GM06990 (cell line): ENCODE results near the gene SOX5.
"Not testable (repeated sequence)": the region's sequence is repeated elsewhere in the genome, so short reads cannot be mapped to it uniquely, and the experiment has no call there.

Experiments used
- DNase-seq: peaks from one replicate; pipeline ENCODE4 v3.0.0-alpha.2; 2011; ENCODE audit not compliant: insufficient read length; ENCODE audit errors: extremely low read depth
- H3K27me3 ChIP-seq: replicated peaks from 2 replicates; pipeline ENCODE4 v1.6.0; 2011; ENCODE audit warnings: low read length; ENCODE audit not compliant: control insufficient read depth, insufficient read depth
- H3K36me3 ChIP-seq: 2 replicates; pipeline ENCODE4 v1.5.1; 2011; ENCODE audit warnings: low read length; ENCODE audit not compliant: control insufficient read depth, insufficient read depth
- H3K4me3 ChIP-seq: replicated peaks from 2 replicates; pipeline ENCODE4 v1.5.1; 2011; ENCODE audit warnings: low read depth, mild to moderate bottlenecking, control low read depth, low read length
- TF ChIP-seq, protein P1 (sequence below): IDR thresholded peaks from 2 replicates; pipeline ENCODE4 v1.5.1; 2011; ENCODE audit warnings: low read length, control low read depth, mild to moderate bottlenecking, inconsistent platforms; ENCODE audit not compliant: insufficient read depth, poor library complexity, severe bottlenecking

SOX5 gene

GRCh38 chr12:23880988-23881387, 68.5 kb downstream of the SOX5 start:
- DNase-seq, result no peak
- H3K36me3 ChIP-seq, result no peaks in the 10 kb centered on the region
- H3K4me3 ChIP-seq, result no peak overlapping the region
- TF ChIP-seq, protein P1, sequence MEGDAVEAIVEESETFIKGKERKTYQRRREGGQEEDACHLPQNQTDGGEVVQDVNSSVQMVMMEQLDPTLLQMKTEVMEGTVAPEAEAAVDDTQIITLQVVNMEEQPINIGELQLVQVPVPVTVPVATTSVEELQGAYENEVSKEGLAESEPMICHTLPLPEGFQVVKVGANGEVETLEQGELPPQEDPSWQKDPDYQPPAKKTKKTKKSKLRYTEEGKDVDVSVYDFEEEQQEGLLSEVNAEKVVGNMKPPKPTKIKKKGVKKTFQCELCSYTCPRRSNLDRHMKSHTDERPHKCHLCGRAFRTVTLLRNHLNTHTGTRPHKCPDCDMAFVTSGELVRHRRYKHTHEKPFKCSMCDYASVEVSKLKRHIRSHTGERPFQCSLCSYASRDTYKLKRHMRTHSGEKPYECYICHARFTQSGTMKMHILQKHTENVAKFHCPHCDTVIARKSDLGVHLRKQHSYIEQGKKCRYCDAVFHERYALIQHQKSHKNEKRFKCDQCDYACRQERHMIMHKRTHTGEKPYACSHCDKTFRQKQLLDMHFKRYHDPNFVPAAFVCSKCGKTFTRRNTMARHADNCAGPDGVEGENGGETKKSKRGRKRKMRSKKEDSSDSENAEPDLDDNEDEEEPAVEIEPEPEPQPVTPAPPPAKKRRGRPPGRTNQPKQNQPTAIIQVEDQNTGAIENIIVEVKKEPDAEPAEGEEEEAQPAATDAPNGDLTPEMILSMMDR, result no peak
- H3K27me3 ChIP-seq, result no peaks in the 10 kb centered on the region

GRCh38 chr12:23876618-23877017, 72.9 kb downstream of the SOX5 start:
- not testable (repeated sequence) for H3K36me3 ChIP-seq, H3K27me3 ChIP-seq, H3K4me3 ChIP-seq, DNase-seq

DNA sequence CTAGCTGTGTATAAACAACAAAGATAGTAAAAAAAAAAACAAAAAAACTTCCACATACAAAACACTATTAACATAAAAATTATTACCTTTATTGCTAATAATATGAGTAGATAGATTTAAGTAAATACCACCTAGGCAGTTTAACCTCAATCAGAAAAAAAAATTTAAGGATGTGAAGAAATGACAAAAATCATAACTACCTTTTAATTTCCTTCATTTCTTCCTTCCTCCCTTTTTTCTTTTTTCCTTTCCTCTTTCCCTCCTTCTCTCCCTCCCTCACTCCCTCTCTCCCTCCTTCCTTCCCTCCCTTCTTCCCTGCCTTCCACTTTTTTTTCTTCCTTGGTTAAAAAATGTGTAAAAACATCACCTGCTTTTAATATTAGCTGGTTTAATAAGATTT, 81.7 kb downstream of the SOX5 start:
- no peaks in the 10 kb centered on the region for H3K27me3 ChIP-seq
- no peak overlapping the region for H3K4me3 ChIP-seq
- H3K36me3 ChIP-seq, result no peaks in the 10 kb centered on the region
- TF ChIP-seq, protein P1, result no peak
- DNase-seq, result no peak

GRCh38 chr12:23862701-23863100, 86.8 kb downstream of the SOX5 start:
- Histone ChIP-seq H3K27me3 (no peaks in the 10 kb centered on the region), H3K36me3 (no peaks in the 10 kb centered on the region), H3K4me3 (no peak overlapping the region)
- no peak for DNase-seq
- TF ChIP-seq, protein P1, result no peak

DNA sequence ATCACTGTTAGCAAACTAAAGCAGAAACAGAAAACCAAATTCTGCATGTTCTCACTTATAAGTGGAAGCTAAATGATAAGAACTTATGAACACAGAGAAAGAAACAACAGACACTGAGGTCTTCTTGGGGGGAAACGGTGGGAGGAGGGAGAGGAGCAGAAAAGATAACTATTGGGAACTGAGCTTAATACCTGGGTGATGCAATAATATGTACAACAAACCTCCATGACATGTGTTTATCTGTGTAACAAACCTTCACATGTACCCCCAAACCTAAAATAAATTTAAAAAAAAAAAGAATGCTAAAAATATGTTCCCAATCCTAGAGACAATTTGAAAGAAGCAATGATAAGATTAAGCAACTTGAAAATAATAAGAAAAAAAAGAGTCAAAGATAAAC, 89.5 kb downstream of the SOX5 start:
- no peaks in the 10 kb centered on the region for H3K36me3 ChIP-seq
- TF ChIP-seq, protein P1, result no peak

DNA sequence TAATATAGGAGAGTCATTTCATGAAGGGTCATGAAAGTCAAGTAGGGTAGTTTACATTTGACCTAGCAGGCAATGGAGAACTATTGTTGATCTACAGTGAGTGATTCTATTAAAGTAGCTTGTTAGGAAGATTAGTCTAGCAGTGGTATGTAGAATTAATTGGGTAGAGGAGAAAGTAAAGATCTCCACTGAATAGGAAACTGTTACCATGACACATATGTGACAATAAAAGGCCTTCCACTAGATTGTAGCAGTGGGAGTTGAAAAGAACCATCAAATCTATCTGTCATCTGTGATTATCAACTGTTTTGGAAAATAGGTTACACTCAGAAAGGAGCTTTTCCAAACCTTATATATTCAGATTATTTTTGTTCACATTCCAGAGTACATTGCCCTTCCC, 92.3 kb downstream of the SOX5 start:
- TF ChIP-seq, protein P1, result no peak
- Histone ChIP-seq H3K27me3 (no peaks in the 10 kb centered on the region), H3K4me3 (no peak overlapping the region), H3K36me3 (no peaks in the 10 kb centered on the region)
- no peak for DNase-seq

More for the DNA sequence above, 89.5 kb downstream of the SOX5 start:
- H3K4me3 ChIP-seq, result no peak overlapping the region
- no peak for DNase-seq
- no peaks in the 10 kb centered on the region for H3K27me3 ChIP-seq
